Measurements from ENCODE around the gene PLAC8. TPM values are rescaled to one million over a fixed set of nuclear protein-coding genes. Genes with fewer than 3 reads are reported as not detected.
"Not testable (repeated sequence)": the region's sequence is repeated elsewhere in the genome, so short reads cannot be mapped to it uniquely, and the experiment has no call there.

The PLAC8 gene
- total and polyA plus RNA-seq, 2 of the 13 experiments (the other 11 are each of a cell fraction or from before 2014, with no cell fraction given): 3.0 to 174 TPM

DNA sequence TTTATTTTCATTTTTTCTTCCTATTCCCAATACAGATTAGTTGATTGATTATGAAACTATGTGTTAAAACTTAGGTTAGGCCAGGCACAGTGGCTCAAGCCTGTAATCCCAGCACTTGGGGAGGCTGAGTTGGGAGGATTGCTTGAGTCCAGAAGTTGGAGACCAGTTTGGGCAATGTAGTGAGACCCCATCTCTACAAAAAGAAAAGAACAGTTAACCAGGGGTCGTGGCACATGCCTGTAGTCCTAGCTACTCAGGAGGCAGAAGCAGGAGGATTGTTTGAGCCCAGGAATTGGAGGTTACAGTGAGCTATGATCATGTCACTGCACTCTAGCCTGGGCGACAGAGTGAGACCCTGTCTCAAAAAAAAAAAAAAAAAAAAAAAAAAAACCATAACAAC lies 71.4 kb downstream of the PLAC8 start:
- Histone ChIP-seq H3K79me2 (ENCODE audit: insufficient read depth, low read length) (peaks cover 37% of the 10 kb centered on the region), H3K4me1 (ENCODE audit: insufficient read depth, low read length) (peaks cover 12% of the 10 kb centered on the region)
- H3K9me3 ChIP-seq (ENCODE audit: low read length); H2AFZ ChIP-seq (ENCODE audit: low read length); H3K27ac ChIP-seq (ENCODE audit: extremely low read length, insufficient read depth, low read length); intact Hi-C loops (cut with micrococcal nuclease; ENCODE audit: unreplicated experiment); H3K4me2 ChIP-seq (ENCODE audit: low read depth, low read length); H3K36me3 ChIP-seq (replicated peaks in 1 of 2; ENCODE audit: control insufficient read depth in 1 of 2, insufficient read depth in 2 of 2, low read length in 2 of 2); H3K27me3 ChIP-seq (ENCODE audit: control insufficient read depth in 1 of 2, insufficient read depth in 2 of 2, low read length in 2 of 2); CTCF ChIA-PET (ENCODE audit: low intra/inter-chr PET ratio, low total read pairs); POLR2A ChIA-PET; H3K4me3 ChIP-seq (replicated peaks in 1 of 3; ENCODE audit: insufficient read depth in 1 of 3, low read depth in 2 of 3, low read length in 3 of 3); BruUV-seq (replicated peaks); ATAC-seq; DNase-seq (ENCODE audit: low spot score); H4K20me1 ChIP-seq (ENCODE audit: insufficient read depth, low read length); in situ Hi-C loops (cut with HindIII; ENCODE audit: extremely low pct_ligation_motif_present, low pct_unique_long_range_greater_than_20kb); H3K9ac ChIP-seq (ENCODE audit: insufficient read depth, low read depth, low read length); FAIRE-seq: not testable (repeated sequence)
- TF ChIP-seq, protein P1, sequence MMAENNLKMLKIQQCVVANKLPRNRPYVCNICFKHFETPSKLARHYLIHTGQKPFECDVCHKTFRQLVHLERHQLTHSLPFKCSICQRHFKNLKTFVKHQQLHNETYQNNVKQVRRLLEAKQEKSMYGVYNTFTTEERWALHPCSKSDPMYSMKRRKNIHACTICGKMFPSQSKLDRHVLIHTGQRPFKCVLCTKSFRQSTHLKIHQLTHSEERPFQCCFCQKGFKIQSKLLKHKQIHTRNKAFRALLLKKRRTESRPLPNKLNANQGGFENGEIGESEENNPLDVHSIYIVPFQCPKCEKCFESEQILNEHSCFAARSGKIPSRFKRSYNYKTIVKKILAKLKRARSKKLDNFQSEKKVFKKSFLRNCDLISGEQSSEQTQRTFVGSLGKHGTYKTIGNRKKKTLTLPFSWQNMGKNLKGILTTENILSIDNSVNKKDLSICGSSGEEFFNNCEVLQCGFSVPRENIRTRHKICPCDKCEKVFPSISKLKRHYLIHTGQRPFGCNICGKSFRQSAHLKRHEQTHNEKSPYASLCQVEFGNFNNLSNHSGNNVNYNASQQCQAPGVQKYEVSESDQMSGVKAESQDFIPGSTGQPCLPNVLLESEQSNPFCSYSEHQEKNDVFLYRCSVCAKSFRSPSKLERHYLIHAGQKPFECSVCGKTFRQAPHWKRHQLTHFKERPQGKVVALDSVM (CRISPR knock-in tag; IDR thresholded peaks at IDR 0.05): peak; percentile 21; the same call in 1 of the 2 replicates
- 100% methylated on average over 2 of the region's 2 CpGs for WGBS (ENCODE audit: low lambda C conversion rate)

DNA sequence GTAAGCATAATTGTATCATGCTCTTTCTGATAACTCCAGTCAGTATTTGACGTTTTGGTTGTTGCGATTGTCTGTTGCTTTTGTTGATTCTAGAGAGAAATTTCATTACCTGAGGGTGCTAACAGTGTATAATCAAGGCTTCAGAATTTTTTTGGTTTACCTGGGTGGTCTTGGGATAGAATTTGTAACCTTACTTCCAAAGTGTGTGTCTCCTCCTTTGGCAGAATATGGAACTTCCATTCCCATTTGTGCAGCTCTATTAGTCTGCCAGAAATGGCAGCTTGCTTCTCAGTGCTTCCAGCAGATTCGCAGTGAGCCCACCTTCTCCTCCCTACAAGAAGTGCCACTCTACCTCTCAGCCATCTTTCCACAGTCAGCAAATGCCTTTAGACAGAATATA lies 74.3 kb downstream of the PLAC8 start:
- Histone ChIP-seq H3K27ac (ENCODE audit: extremely low read length, insufficient read depth, low read length) (no peak overlapping the region), H2AFZ (ENCODE audit: low read length) (no peak overlapping the region), H4K20me1 (ENCODE audit: insufficient read depth, low read length) (no peaks in the 10 kb centered on the region), H3K36me3 (replicated peaks in 1 of 2; ENCODE audit: control insufficient read depth in 1 of 2, insufficient read depth in 2 of 2, low read length in 2 of 2) (peaks cover 0 to 4% of the 10 kb centered on the region in 2 experiments; a peak in 1 of 5 replicates), H3K9ac (ENCODE audit: insufficient read depth, low read depth, low read length) (no peak overlapping the region), H3K79me2 (ENCODE audit: insufficient read depth, low read length) (peaks cover 66% of the 10 kb centered on the region), H3K9me3 (ENCODE audit: low read length) (no peaks in the 10 kb centered on the region), H3K4me3 (replicated peaks in 1 of 3; ENCODE audit: insufficient read depth in 1 of 3, low read depth in 2 of 3, low read length in 3 of 3) (no peak overlapping the region), H3K27me3 (ENCODE audit: control insufficient read depth in 1 of 2, insufficient read depth in 2 of 2, low read length in 2 of 2) (no peaks in the 10 kb centered on the region; a peak in 2 of 5 replicates), H3K4me1 (ENCODE audit: insufficient read depth, low read length) (peaks cover 35% of the 10 kb centered on the region), H3K4me2 (ENCODE audit: low read depth, low read length) (no peak overlapping the region)
- ChIA-PET CTCF (ENCODE audit: low intra/inter-chr PET ratio, low total read pairs) (no interaction called here), POLR2A (interaction anchor here (0.7 kb wide), 1 partner anchor 244 kb away, joined by 3 read pairs; the partner anchor contains the start of gene COQ2)
- in situ Hi-C loops (cut with HindIII; ENCODE audit: extremely low pct_ligation_motif_present, low pct_unique_long_range_greater_than_20kb) (no loop called here), intact Hi-C loops (cut with micrococcal nuclease; ENCODE audit: unreplicated experiment) (no loop called here)
- FAIRE-seq: no peak
- no TSS peak for BruUV-seq (replicated peaks)
- no peak for ATAC-seq
- no peak for DNase-seq (ENCODE audit: low spot score)
- 96% methylated on average over 3 of the region's 3 CpGs for WGBS (ENCODE audit: low lambda C conversion rate)
- no peak for TF ChIP-seq BHLHE40 (IDR thresholded peaks at IDR 0.05; ENCODE audit: low read length)
- TF ChIP-seq ZNF768 (CRISPR knock-in tag; IDR thresholded peaks at IDR 0.05): no peak
- TF ChIP-seq ZBTB33 (CRISPR knock-in tag; IDR thresholded peaks at IDR 0.05): no peak
- TF ChIP-seq, protein P2, sequence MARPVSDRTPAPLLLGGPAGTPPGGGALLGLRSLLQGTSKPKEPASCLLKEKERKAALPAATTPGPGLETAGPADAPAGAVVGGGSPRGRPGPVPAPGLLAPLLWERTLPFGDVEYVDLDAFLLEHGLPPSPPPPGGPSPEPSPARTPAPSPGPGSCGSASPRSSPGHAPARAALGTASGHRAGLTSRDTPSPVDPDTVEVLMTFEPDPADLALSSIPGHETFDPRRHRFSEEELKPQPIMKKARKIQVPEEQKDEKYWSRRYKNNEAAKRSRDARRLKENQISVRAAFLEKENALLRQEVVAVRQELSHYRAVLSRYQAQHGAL (CRISPR knock-in tag; IDR thresholded peaks at IDR 0.05; ENCODE audit: not compliant biosample characterization): no peak
- TF ChIP-seq TOE1 (CRISPR knock-in tag; IDR thresholded peaks at IDR 0.05): no peak
- TF ChIP-seq BRD4 (CRISPR knock-in tag; IDR thresholded peaks at IDR 0.05): no peak
- TF ChIP-seq, protein P3, sequence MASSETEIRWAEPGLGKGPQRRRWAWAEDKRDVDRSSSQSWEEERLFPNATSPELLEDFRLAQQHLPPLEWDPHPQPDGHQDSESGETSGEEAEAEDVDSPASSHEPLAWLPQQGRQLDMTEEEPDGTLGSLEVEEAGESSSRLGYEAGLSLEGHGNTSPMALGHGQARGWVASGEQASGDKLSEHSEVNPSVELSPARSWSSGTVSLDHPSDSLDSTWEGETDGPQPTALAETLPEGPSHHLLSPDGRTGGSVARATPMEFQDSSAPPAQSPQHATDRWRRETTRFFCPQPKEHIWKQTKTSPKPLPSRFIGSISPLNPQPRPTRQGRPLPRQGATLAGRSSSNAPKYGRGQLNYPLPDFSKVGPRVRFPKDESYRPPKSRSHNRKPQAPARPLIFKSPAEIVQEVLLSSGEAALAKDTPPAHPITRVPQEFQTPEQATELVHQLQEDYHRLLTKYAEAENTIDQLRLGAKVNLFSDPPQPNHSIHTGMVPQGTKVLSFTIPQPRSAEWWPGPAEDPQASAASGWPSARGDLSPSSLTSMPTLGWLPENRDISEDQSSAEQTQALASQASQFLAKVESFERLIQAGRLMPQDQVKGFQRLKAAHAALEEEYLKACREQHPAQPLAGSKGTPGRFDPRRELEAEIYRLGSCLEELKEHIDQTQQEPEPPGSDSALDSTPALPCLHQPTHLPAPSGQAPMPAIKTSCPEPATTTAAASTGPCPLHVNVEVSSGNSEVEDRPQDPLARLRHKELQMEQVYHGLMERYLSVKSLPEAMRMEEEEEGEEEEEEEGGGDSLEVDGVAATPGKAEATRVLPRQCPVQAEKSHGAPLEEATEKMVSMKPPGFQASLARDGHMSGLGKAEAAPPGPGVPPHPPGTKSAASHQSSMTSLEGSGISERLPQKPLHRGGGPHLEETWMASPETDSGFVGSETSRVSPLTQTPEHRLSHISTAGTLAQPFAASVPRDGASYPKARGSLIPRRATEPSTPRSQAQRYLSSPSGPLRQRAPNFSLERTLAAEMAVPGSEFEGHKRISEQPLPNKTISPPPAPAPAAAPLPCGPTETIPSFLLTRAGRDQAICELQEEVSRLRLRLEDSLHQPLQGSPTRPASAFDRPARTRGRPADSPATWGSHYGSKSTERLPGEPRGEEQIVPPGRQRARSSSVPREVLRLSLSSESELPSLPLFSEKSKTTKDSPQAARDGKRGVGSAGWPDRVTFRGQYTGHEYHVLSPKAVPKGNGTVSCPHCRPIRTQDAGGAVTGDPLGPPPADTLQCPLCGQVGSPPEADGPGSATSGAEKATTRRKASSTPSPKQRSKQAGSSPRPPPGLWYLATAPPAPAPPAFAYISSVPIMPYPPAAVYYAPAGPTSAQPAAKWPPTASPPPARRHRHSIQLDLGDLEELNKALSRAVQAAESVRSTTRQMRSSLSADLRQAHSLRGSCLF (CRISPR knock-in tag; IDR thresholded peaks at IDR 0.05; ENCODE audit: borderline replicate concordance): no peak

Data from HepG2 (cell line).